C4-2B (cell line): ENCODE measurements around the gene AKAP7.

Experiments
- CTCF ChIP-seq: fragments of 450-650 bp; conservative IDR thresholded peaks from 2 replicates; pipeline ENCODE4 v1.5.1; 2017; ENCODE audit warnings: mild to moderate bottlenecking
- ZFX ChIP-seq: fragments of 450-650 bp; IDR thresholded peaks from 2 replicates; pipeline ENCODE4 v1.6.1; 2017

GRCh38 chr6:131231891-131232290 is 96.6 kb downstream of the AKAP7 start:
- TF ChIP-seq CTCF = no peak
- no peak for TF ChIP-seq ZFX
